NK-92 (cell line): ENCODE measurements around the gene WWOX.

Experiments
- DNase-seq: peaks from one replicate; lab custom pipeline; 2025; ENCODE audit not compliant: unreplicated experiment; lab: John Stamatoyannopoulos, UW

Gene WWOX

GRCh38 chr16:78812582-78812981, 713.1 kb downstream of the WWOX start:
- no peak for DNase-seq

- no peak for DNase-seq
Measured at GRCh38 chr16:78813661-78814311, 714.3 kb downstream of the WWOX start.

GRCh38 chr16:78815713-78816112, 716.3 kb downstream of the WWOX start:
- DNase-seq, result no peak

- no peak for DNase-seq
Measured at GRCh38 chr16:78816499-78817195, 717.2 kb downstream of the WWOX start.

- DNase-seq, result no peak
Measured at GRCh38 chr16:78817200-78817739, 717.8 kb downstream of the WWOX start.

GRCh38 chr16:78821335-78821734, 721.9 kb downstream of the WWOX start:
- no peak for DNase-seq

- DNase-seq, result no peak
Measured at GRCh38 chr16:78822509-78822908, 723.1 kb downstream of the WWOX start.

GRCh38 chr16:78823027-78823426, 723.6 kb downstream of the WWOX start:
- no peak for DNase-seq

- DNase-seq, result no peak
Measured at GRCh38 chr16:78829280-78829679, 729.8 kb downstream of the WWOX start.

- no peak for DNase-seq
Measured at GRCh38 chr16:78830599-78830998, 731.1 kb downstream of the WWOX start.

- DNase-seq, result no peak
Measured at GRCh38 chr16:78832100-78832499, 732.6 kb downstream of the WWOX start.

GRCh38 chr16:78836802-78837491, 737.5 kb downstream of the WWOX start:
- no peak for DNase-seq

GRCh38 chr16:78837706-78838105, 738.3 kb downstream of the WWOX start:
- DNase-seq, result no peak

GRCh38 chr16:78838276-78838675, 738.8 kb downstream of the WWOX start:
- no peak for DNase-seq

GRCh38 chr16:78842950-78843349, 743.5 kb downstream of the WWOX start:
- DNase-seq, result no peak

- no peak for DNase-seq
Measured at GRCh38 chr16:78843978-78844377, 744.5 kb downstream of the WWOX start.

- DNase-seq, result no peak
Measured at GRCh38 chr16:78844682-78845081, 745.2 kb downstream of the WWOX start.

- DNase-seq, result no peak
Measured at GRCh38 chr16:78851266-78851665, 751.8 kb downstream of the WWOX start.

- DNase-seq, result no peak
Measured at GRCh38 chr16:78852081-78852635, 752.7 kb downstream of the WWOX start.

GRCh38 chr16:78862022-78862421, 762.6 kb downstream of the WWOX start:
- DNase-seq, result no peak

- DNase-seq, result no peak
Measured at GRCh38 chr16:78866521-78866920, 767.1 kb downstream of the WWOX start.

GRCh38 chr16:78869492-78869891, 770.0 kb downstream of the WWOX start:
- DNase-seq, result no peak
